OCI-LY7 (cell line): ENCODE measurements around the gene TMCC2.

Source experiments
- EZH2phosphoT487 ChIP-seq: fragments of 200-600 bp; sonication (generic); IDR thresholded peaks from 2 replicates; pipeline ENCODE4 v1.6.1; 2018; ENCODE audit warnings: low read depth, borderline replicate concordance, mild to moderate bottlenecking, mixed run types, antibody characterized with exemption, low read length, moderate library complexity, mixed read lengths
- TF ChIP-seq, protein P1 (sequence below): fragments of 200-600 bp; sonication (generic); conservative IDR thresholded peaks from 2 replicates; pipeline ENCODE4 v1.5.1; 2014; ENCODE audit warnings: mild to moderate bottlenecking, antibody characterized with exemption, low read length, moderate library complexity, mixed read lengths

DNA sequence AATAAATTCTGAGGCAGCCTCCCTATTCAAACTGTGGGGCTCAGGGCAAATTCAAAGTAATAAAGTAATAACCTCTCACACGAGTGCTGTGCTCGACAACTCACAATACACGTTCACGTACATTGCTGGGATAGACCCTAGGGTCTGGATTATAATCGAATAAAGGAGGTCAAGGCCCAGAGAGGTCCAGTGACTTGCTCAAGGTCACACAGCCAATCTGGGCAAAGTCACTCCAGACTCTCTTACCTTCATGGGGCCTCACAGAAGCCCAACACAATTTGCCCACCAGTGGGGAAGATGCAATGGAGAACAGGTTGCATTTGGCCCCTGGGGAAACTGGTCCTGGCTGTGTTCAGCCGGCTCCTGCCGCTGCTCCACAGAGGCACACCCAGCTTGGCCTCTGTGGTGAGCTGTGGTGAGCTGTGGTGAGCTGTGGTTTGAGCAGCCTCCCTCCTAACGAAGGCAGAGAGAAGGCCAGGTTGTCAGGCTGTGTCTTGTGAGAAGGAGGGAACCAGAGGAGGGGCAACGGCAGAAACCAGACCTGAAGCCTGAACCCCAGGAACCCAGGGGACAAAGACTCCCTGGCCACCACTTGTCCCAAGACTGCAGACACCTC, 58.7 kb downstream of the TMCC2 start:
- TF ChIP-seq, protein P1, sequence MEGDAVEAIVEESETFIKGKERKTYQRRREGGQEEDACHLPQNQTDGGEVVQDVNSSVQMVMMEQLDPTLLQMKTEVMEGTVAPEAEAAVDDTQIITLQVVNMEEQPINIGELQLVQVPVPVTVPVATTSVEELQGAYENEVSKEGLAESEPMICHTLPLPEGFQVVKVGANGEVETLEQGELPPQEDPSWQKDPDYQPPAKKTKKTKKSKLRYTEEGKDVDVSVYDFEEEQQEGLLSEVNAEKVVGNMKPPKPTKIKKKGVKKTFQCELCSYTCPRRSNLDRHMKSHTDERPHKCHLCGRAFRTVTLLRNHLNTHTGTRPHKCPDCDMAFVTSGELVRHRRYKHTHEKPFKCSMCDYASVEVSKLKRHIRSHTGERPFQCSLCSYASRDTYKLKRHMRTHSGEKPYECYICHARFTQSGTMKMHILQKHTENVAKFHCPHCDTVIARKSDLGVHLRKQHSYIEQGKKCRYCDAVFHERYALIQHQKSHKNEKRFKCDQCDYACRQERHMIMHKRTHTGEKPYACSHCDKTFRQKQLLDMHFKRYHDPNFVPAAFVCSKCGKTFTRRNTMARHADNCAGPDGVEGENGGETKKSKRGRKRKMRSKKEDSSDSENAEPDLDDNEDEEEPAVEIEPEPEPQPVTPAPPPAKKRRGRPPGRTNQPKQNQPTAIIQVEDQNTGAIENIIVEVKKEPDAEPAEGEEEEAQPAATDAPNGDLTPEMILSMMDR: no peak
- TF ChIP-seq EZH2phosphoT487: no peak
